ENCODE results near the gene FBLL1. TPM values are rescaled to one million over a fixed set of nuclear protein-coding genes. Genes with fewer than 3 reads are reported as not detected.

Gene FBLL1
- total and polyA plus RNA-seq, 9 of the 15 experiments (the other 6 are each of a cell fraction or from before 2014, with no cell fraction given): not detected

DNA sequence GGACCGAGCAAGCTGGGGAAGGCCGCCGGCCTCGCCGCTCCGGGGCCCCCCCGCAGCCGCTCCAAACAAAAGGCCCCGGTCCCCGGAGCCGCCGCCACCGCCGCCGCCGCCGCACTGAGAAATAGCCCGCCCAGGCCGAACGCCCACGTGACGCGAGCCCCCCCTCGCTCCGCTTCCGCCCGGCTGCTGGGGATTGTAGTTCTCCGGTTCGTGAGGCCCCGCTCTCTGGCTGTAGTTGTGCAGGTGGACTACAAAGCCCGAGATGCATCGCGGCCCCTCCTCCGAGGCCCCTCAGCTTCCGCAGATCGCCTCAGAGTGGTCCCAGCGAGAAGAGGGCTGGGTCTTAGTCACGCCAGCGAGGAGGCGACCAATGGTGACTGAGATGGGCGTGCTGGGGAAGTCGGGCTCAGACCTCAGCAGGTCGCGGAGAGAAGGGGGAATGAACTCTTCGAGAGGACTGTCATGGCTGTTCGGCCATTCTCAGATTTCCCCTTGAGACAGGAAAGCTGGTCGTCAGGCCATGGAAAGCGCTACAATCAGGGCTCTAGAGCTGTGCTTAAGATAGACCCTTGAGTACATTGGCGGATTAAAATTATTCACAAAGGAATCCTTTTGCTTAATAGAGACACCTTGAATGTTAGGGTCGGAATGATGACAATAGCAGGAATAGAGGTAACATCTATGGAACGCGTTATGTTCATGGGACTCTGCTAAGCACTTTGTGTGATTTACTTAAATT is 50.6 kb downstream of the FBLL1 start (continued):
- TF ChIP-seq TBL1XR1 (IDR thresholded peaks at IDR 0.05; ENCODE audit: low read length in 2 of 2): no peak
- TF ChIP-seq ERF (CRISPR knock-in tag; IDR thresholded peaks at IDR 0.05): no peak
- TF ChIP-seq, protein P1, sequence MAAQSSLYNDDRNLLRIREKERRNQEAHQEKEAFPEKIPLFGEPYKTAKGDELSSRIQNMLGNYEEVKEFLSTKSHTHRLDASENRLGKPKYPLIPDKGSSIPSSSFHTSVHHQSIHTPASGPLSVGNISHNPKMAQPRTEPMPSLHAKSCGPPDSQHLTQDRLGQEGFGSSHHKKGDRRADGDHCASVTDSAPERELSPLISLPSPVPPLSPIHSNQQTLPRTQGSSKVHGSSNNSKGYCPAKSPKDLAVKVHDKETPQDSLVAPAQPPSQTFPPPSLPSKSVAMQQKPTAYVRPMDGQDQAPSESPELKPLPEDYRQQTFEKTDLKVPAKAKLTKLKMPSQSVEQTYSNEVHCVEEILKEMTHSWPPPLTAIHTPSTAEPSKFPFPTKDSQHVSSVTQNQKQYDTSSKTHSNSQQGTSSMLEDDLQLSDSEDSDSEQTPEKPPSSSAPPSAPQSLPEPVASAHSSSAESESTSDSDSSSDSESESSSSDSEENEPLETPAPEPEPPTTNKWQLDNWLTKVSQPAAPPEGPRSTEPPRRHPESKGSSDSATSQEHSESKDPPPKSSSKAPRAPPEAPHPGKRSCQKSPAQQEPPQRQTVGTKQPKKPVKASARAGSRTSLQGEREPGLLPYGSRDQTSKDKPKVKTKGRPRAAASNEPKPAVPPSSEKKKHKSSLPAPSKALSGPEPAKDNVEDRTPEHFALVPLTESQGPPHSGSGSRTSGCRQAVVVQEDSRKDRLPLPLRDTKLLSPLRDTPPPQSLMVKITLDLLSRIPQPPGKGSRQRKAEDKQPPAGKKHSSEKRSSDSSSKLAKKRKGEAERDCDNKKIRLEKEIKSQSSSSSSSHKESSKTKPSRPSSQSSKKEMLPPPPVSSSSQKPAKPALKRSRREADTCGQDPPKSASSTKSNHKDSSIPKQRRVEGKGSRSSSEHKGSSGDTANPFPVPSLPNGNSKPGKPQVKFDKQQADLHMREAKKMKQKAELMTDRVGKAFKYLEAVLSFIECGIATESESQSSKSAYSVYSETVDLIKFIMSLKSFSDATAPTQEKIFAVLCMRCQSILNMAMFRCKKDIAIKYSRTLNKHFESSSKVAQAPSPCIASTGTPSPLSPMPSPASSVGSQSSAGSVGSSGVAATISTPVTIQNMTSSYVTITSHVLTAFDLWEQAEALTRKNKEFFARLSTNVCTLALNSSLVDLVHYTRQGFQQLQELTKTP (IDR thresholded peaks at IDR 0.05; ENCODE audit: low read depth in 1 of 2, partially characterized antibody in 2 of 2): peak in 1 of 2 experiments; percentile 95
- no peak for TF ChIP-seq RFX1 (IDR thresholded peaks at IDR 0.05)
- TF ChIP-seq, protein P2, sequence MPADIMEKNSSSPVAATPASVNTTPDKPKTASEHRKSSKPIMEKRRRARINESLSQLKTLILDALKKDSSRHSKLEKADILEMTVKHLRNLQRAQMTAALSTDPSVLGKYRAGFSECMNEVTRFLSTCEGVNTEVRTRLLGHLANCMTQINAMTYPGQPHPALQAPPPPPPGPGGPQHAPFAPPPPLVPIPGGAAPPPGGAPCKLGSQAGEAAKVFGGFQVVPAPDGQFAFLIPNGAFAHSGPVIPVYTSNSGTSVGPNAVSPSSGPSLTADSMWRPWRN (IDR thresholded peaks at IDR 0.05; ENCODE audit: low read depth): no peak
- TF ChIP-seq SRSF3 (IDR thresholded peaks at IDR 0.05; ENCODE audit: insufficient read depth, low read length): no peak
- TF ChIP-seq, protein P3, sequence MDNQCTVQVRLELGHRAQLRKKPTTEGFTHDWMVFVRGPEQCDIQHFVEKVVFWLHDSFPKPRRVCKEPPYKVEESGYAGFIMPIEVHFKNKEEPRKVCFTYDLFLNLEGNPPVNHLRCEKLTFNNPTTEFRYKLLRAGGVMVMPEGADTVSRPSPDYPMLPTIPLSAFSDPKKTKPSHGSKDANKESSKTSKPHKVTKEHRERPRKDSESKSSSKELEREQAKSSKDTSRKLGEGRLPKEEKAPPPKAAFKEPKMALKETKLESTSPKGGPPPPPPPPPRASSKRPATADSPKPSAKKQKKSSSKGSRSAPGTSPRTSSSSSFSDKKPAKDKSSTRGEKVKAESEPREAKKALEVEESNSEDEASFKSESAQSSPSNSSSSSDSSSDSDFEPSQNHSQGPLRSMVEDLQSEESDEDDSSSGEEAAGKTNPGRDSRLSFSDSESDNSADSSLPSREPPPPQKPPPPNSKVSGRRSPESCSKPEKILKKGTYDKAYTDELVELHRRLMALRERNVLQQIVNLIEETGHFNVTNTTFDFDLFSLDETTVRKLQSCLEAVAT (IDR thresholded peaks at IDR 0.05): peak in 1 of 2 experiments; percentile 45; a peak in 1 of 4 replicates
- no peak for TF ChIP-seq RFX7 (CRISPR knock-in tag; IDR thresholded peaks at IDR 0.05)
- TF ChIP-seq, protein P4, sequence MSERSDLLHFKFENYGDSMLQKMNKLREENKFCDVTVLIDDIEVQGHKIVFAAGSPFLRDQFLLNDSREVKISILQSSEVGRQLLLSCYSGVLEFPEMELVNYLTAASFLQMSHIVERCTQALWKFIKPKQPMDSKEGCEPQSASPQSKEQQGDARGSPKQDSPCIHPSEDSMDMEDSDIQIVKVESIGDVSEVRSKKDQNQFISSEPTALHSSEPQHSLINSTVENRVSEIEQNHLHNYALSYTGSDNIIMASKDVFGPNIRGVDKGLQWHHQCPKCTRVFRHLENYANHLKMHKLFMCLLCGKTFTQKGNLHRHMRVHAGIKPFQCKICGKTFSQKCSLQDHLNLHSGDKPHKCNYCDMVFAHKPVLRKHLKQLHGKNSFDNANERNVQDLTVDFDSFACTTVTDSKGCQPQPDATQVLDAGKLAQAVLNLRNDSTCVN (CRISPR knock-in tag; IDR thresholded peaks at IDR 0.05): no peak
- no peak for TF ChIP-seq ZBTB1 (CRISPR knock-in tag; IDR thresholded peaks at IDR 0.05; ENCODE audit: borderline replicate concordance, low read depth)
- TF ChIP-seq ZNF140 (CRISPR knock-in tag; IDR thresholded peaks at IDR 0.05): no peak
- TF ChIP-seq KAT7 (CRISPR knock-in tag; IDR thresholded peaks at IDR 0.05; ENCODE audit: borderline replicate concordance): no peak
- TF ChIP-seq, protein P5, sequence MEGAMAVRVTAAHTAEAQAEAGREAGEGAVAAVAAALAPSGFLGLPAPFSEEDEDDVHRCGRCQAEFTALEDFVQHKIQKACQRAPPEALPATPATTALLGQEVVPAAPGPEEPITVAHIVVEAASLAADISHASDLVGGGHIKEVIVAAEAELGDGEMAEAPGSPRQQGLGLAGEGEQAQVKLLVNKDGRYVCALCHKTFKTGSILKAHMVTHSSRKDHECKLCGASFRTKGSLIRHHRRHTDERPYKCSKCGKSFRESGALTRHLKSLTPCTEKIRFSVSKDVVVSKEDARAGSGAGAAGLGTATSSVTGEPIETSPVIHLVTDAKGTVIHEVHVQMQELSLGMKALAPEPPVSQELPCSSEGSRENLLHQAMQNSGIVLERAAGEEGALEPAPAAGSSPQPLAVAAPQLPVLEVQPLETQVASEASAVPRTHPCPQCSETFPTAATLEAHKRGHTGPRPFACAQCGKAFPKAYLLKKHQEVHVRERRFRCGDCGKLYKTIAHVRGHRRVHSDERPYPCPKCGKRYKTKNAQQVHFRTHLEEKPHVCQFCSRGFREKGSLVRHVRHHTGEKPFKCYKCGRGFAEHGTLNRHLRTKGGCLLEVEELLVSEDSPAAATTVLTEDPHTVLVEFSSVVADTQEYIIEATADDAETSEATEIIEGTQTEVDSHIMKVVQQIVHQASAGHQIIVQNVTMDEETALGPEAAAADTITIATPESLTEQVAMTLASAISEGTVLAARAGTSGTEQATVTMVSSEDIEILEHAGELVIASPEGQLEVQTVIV (CRISPR knock-in tag; IDR thresholded peaks at IDR 0.05; ENCODE audit: borderline replicate concordance): no peak
- TF ChIP-seq YBX1 (IDR thresholded peaks at IDR 0.05): no peak
- no peak for TF ChIP-seq ARID1B (IDR thresholded peaks at IDR 0.05)
- TF ChIP-seq JUN (IDR thresholded peaks at IDR 0.05; ENCODE audit: borderline replicate concordance, low read depth, low read length): no peak
- no peak for TF ChIP-seq JUN (CRISPR knock-in tag; IDR thresholded peaks at IDR 0.05; ENCODE audit: borderline replicate concordance)

Measured in K562 (cell line).